OCI-LY1 (cell line): ENCODE data around the gene JADE1.

Experiments
- CTCF ChIP-seq: fragments of 200-600 bp; sonication (generic), shearing (Covaris generic); IDR thresholded peaks from 2 replicates; pipeline ENCODE4 v1.5.1; 2017; ENCODE audit warnings: mild to moderate bottlenecking, antibody characterized with exemption, low read length, moderate library complexity, mixed read lengths
- EZH2 ChIP-seq: fragments of 200-600 bp; sonication (generic), shearing (Covaris generic); IDR thresholded peaks from 2 replicates; pipeline ENCODE4 v1.8.0; 2017; ENCODE audit warnings: borderline replicate concordance, mixed run types, mild to moderate bottlenecking, antibody characterized with exemption, low read length, moderate library complexity, mixed read lengths

- TF ChIP-seq CTCF (peak; percentile 85), EZH2 (no peak)
Measured at GRCh38 chr4:128863312-128864075, 54.0 kb downstream of the JADE1 start.
